ENCODE measurements around the gene CBLL1.

GRCh38 chr7:107718456-107719193 lies 25.3 kb upstream of the CBLL1 start:
- TF ChIP-seq, protein P1, sequence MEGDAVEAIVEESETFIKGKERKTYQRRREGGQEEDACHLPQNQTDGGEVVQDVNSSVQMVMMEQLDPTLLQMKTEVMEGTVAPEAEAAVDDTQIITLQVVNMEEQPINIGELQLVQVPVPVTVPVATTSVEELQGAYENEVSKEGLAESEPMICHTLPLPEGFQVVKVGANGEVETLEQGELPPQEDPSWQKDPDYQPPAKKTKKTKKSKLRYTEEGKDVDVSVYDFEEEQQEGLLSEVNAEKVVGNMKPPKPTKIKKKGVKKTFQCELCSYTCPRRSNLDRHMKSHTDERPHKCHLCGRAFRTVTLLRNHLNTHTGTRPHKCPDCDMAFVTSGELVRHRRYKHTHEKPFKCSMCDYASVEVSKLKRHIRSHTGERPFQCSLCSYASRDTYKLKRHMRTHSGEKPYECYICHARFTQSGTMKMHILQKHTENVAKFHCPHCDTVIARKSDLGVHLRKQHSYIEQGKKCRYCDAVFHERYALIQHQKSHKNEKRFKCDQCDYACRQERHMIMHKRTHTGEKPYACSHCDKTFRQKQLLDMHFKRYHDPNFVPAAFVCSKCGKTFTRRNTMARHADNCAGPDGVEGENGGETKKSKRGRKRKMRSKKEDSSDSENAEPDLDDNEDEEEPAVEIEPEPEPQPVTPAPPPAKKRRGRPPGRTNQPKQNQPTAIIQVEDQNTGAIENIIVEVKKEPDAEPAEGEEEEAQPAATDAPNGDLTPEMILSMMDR (IDR thresholded peaks at IDR 0.05): no peak
- TF ChIP-seq EP300 (IDR thresholded peaks at IDR 0.05): no peak
- TF ChIP-seq POLR2A (IDR thresholded peaks at IDR 0.05): no peak

All from ovary (tissue), 3 donors.